ENCODE data around the gene MEPE. TPM values are rescaled to one million over a fixed set of nuclear protein-coding genes. Genes with fewer than 3 reads are reported as not detected.

The MEPE gene
- total RNA-seq, 1 experiment from 2014 or later = not detected

DNA sequence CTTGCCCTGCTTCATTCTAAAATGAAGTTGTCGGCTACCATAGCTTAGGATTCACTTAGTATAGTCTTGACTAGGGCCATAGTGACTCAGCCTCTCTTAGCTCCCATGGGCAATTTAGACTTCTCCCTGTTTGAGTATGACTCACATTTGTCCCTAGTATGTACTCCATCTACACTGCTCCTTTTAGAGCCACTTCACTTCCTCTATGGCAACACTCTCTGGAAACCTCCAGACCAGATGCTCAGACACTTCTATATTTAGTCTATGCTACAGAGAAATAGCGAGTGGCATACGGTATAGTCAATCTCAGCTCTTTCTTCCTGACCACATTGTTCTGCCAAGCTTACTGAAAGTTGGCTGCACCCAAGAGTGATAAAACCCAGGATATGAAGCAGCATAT, 11.2 kb downstream of the MEPE start (continued):
- TF ChIP-seq, protein P1, sequence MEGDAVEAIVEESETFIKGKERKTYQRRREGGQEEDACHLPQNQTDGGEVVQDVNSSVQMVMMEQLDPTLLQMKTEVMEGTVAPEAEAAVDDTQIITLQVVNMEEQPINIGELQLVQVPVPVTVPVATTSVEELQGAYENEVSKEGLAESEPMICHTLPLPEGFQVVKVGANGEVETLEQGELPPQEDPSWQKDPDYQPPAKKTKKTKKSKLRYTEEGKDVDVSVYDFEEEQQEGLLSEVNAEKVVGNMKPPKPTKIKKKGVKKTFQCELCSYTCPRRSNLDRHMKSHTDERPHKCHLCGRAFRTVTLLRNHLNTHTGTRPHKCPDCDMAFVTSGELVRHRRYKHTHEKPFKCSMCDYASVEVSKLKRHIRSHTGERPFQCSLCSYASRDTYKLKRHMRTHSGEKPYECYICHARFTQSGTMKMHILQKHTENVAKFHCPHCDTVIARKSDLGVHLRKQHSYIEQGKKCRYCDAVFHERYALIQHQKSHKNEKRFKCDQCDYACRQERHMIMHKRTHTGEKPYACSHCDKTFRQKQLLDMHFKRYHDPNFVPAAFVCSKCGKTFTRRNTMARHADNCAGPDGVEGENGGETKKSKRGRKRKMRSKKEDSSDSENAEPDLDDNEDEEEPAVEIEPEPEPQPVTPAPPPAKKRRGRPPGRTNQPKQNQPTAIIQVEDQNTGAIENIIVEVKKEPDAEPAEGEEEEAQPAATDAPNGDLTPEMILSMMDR (IDR thresholded peaks at IDR 0.05 in 2 of 3, conservative IDR thresholded peaks at IDR 0.05 in 1 of 3; ENCODE audit: borderline replicate concordance in 1 of 3, insufficient read depth in 1 of 3, low read depth in 2 of 3, low read length in 2 of 3) = no peak
- TF ChIP-seq TCF7L2 (IDR thresholded peaks at IDR 0.05; ENCODE audit: borderline replicate concordance, extremely low read depth, insufficient read depth, insufficient read length) = no peak
- no peak for TF ChIP-seq EZH2phosphoT487 (IDR thresholded peaks at IDR 0.05; ENCODE audit: borderline replicate concordance)
- TF ChIP-seq SRF (IDR thresholded peaks at IDR 0.05; ENCODE audit: low read depth) = no peak
- TF ChIP-seq EZH2 (IDR thresholded peaks at IDR 0.05) = no peak

DNA sequence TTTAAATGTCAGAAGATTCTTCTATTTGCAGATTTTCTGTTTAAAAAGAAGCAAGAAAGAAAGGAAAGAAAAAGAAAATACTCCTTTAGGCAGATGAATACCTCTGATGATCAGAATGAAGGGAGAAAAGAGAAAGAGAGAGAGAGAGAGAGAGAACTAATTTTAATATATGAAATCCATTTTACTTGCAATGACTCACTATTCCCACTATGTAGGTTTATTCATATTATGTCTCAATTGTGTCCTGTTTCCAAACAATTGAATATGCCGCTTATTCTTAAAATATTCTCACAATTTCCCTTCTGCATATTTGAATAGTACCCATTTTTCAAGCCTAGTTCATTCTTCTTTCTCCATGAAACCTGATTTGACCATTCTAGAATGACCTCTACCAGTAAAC, 11.7 kb downstream of the MEPE start:
- Histone ChIP-seq H2AFZ (ENCODE audit: low read depth, low read length, poor library complexity, severe bottlenecking) (no peak overlapping the region), H3K27me3 (ENCODE audit: insufficient read depth, low read length) (no peaks in the 10 kb centered on the region), H3K36me3 (ENCODE audit: control insufficient read depth in 1 of 2, insufficient read depth in 2 of 2, low read length in 2 of 2) (no peaks in the 10 kb centered on the region), H3K27ac (ENCODE audit: low read depth, low read length) (no peak overlapping the region), H3K4me2 (ENCODE audit: low read length) (no peak overlapping the region), H3K4me1 (ENCODE audit: control insufficient read depth in 1 of 2, insufficient read depth in 2 of 2, low read length in 2 of 2) (peaks cover 0 to 10% of the 10 kb centered on the region in 2 experiments; a peak in 3 of 4 replicates), H3K9me2 (ENCODE audit: insufficient read depth) (no peaks in the 10 kb centered on the region), H3K79me2 (ENCODE audit: insufficient read depth, low read length) (no peaks in the 10 kb centered on the region), H3K9me3 (ENCODE audit: control insufficient read depth in 1 of 2, insufficient read depth in 1 of 2, low read depth in 1 of 2, low read length in 2 of 2) (no peaks in the 10 kb centered on the region), H3K9ac (ENCODE audit: low read length) (no peak overlapping the region), H4K20me1 (ENCODE audit: insufficient read depth) (no peaks in the 10 kb centered on the region), H3K4me3 (replicated peaks in 1 of 2; ENCODE audit: low read depth in 1 of 2, low read length in 2 of 2) (no peak overlapping the region)
- DNase-seq (ENCODE audit: low read depth, low spot score) (no peak), ATAC-seq (no peak)
- ChIA-PET RAD21 (ENCODE audit: low non-redundant PET in 1 of 2, low total read pairs in 2 of 2, uncharacterized antibody in 2 of 2, unreplicated experiment in 2 of 2) (no interaction called here), CTCF (no interaction called here), POLR2A (no interaction called here)
- intact Hi-C loops (cut with micrococcal nuclease) = no loop called here
- no TSS peak for BruUV-seq (replicated peaks)
- TF ChIP-seq CEBPB (IDR thresholded peaks at IDR 0.05; ENCODE audit: low read depth) (no peak), EGR1 (IDR thresholded peaks at IDR 0.05; ENCODE audit: low read depth) (no peak), JUND (IDR thresholded peaks at IDR 0.05) (no peak), YY1 (IDR thresholded peaks at IDR 0.05; ENCODE audit: extremely low read depth, insufficient replicate concordance, low read depth, low read length) (no peak), POLR2AphosphoS5 (IDR thresholded peaks at IDR 0.05; ENCODE audit: low read depth, low read length) (no peak), EZH2 (IDR thresholded peaks at IDR 0.05) (no peak), CBX3 (IDR thresholded peaks at IDR 0.05; ENCODE audit: low read depth) (no peak), SRF (IDR thresholded peaks at IDR 0.05; ENCODE audit: low read depth) (no peak), SIN3A (IDR thresholded peaks at IDR 0.05; ENCODE audit: low read depth) (no peak), ZFX (IDR thresholded peaks at IDR 0.05) (no peak), RAD21 (IDR thresholded peaks at IDR 0.05; ENCODE audit: low read depth) (no peak), EZH2phosphoT487 (IDR thresholded peaks at IDR 0.05; ENCODE audit: borderline replicate concordance) (no peak), ZNF274 (IDR thresholded peaks at IDR 0.05; ENCODE audit: low read depth, low read length) (no peak)
- TF ChIP-seq, protein P2, sequence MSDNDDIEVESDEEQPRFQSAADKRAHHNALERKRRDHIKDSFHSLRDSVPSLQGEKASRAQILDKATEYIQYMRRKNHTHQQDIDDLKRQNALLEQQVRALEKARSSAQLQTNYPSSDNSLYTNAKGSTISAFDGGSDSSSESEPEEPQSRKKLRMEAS (IDR thresholded peaks at IDR 0.05) = no peak
- TF ChIP-seq, protein P3, sequence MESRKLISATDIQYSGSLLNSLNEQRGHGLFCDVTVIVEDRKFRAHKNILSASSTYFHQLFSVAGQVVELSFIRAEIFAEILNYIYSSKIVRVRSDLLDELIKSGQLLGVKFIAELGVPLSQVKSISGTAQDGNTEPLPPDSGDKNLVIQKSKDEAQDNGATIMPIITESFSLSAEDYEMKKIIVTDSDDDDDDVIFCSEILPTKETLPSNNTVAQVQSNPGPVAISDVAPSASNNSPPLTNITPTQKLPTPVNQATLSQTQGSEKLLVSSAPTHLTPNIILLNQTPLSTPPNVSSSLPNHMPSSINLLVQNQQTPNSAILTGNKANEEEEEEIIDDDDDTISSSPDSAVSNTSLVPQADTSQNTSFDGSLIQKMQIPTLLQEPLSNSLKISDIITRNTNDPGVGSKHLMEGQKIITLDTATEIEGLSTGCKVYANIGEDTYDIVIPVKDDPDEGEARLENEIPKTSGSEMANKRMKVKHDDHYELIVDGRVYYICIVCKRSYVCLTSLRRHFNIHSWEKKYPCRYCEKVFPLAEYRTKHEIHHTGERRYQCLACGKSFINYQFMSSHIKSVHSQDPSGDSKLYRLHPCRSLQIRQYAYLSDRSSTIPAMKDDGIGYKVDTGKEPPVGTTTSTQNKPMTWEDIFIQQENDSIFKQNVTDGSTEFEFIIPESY (IDR thresholded peaks at IDR 0.05; ENCODE audit: extremely low read depth, insufficient replicate concordance, low read length) = no peak
- TF ChIP-seq, protein P4, sequence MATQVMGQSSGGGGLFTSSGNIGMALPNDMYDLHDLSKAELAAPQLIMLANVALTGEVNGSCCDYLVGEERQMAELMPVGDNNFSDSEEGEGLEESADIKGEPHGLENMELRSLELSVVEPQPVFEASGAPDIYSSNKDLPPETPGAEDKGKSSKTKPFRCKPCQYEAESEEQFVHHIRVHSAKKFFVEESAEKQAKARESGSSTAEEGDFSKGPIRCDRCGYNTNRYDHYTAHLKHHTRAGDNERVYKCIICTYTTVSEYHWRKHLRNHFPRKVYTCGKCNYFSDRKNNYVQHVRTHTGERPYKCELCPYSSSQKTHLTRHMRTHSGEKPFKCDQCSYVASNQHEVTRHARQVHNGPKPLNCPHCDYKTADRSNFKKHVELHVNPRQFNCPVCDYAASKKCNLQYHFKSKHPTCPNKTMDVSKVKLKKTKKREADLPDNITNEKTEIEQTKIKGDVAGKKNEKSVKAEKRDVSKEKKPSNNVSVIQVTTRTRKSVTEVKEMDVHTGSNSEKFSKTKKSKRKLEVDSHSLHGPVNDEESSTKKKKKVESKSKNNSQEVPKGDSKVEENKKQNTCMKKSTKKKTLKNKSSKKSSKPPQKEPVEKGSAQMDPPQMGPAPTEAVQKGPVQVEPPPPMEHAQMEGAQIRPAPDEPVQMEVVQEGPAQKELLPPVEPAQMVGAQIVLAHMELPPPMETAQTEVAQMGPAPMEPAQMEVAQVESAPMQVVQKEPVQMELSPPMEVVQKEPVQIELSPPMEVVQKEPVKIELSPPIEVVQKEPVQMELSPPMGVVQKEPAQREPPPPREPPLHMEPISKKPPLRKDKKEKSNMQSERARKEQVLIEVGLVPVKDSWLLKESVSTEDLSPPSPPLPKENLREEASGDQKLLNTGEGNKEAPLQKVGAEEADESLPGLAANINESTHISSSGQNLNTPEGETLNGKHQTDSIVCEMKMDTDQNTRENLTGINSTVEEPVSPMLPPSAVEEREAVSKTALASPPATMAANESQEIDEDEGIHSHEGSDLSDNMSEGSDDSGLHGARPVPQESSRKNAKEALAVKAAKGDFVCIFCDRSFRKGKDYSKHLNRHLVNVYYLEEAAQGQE (IDR thresholded peaks at IDR 0.05; ENCODE audit: low read depth) = no peak
